HG02588 (cell line): ENCODE data around the gene B4GALNT4.
"Not testable (repeated sequence)": the region's sequence is repeated elsewhere in the genome, so short reads cannot be mapped to it uniquely, and the experiment has no call there.

Experiments
- ATAC-seq: cut with Tn5 transposase; IDR thresholded peaks from one replicate; pipeline ENCODE4 v1.9.1; 2021; ENCODE audit warnings: mild to moderate bottlenecking, moderate library complexity; ENCODE audit not compliant: unreplicated experiment

B4GALNT4 gene

DNA sequence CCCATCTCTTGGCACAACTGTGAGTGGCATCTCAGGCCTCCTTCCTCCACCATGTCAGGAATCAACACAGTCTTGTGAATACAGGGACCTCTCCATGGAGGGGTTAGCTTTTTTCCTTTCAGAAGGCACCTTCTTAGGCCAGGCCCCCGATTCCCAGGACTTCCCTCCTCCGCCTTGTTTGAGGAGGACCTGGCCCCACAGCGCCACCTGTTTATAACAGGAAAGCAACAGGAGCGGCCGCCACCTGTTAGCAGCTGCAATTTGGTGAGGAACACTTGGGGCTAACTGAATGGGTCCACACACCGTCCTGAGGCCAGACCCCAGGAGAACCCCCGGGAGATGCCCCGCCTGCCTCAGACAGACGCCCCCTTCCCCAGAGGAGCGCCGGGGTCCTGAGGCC is 20.9 kb downstream of the B4GALNT4 start:
- ATAC-seq = no peak

- ATAC-seq = no peak
Measured at GRCh38 chr11:391117-392017, 22.1 kb downstream of the B4GALNT4 start.

GRCh38 chr11:392102-392777 is 22.9 kb downstream of the B4GALNT4 start:
- no peak for ATAC-seq

DNA sequence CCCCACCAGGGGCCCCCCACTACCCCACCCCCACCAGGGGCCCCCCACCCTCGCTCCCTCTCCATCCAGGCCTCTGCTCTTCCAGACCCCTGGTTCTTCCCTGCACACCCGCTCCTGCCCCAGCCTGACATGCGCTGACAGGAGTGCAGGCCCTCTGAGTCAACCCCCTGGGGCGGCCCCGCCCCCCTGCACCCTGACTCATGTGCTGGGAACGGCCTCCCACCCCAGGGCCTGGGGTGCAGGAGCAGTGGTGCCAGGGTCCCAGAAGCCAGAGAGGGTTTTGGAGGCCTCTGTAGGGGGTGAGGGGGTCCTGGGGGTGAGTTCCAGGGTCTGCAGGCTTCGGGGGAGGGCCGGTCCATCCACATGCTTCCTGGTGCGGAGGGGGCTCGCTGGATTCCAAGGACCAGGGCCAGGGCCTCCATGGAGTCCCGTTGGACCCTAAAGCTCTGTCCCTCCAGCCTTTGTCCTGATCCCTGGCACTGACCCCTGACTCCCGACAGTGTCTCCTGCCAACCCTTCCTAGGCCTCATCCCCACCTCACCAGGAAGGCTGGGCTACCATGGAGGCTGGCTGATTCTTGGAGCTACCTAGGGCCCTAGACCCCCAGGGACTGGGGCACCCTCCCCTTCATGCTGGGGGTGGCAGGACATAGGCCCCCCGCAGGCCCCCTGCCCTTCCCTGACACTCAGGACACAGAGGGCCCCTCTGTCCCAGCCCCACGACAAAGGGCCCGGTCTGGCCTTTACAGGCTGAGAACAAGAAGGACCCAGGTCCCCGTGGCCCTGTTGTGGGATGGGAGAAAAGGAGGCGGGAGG is 24.1 kb downstream of the B4GALNT4 start:
- no peak for ATAC-seq

DNA sequence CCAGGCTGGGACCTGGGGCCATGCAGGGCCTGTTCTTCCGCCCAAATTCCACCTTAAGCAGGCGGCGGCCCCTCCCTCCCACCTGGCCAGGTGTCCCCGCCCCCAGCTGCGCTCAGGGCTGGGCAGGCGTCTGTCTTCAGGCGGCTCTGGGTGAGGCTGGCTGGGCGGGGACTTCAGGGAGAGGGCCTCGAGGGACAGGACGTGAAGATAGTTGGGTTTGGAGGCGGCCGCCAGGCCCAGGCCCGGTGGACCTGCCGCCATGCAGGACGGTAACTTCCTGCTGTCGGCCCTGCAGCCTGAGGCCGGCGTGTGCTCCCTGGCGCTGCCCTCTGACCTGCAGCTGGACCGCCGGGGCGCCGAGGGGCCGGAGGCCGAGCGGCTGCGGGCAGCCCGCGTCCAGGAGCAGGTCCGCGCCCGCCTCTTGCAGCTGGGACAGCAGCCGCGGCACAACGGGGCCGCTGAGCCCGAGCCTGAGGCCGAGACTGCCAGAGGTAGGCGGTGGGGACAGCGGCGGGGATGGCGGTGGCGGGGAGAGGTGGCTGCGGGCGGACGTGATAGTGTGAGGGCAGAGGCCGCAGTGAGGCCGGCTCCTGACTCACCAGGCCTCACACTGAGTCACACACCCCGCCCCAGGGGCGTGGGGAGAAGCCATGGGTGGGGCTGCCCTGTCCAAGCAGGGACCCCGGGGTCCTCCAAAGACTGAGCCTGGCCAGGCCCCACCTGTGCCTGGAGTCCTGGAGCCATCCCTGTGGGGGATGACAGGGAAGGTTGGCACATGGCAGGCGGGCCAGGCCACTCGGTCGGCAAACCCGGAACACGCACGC is 24.9 kb downstream of the B4GALNT4 start, which contains the start of gene PKP3:
TSS of gene PKP3 (plus strand) at position 176 of the 824 bp plus-strand sequence. CDS start at position 260, 84 bp downstream.
- ATAC-seq = no peak

DNA sequence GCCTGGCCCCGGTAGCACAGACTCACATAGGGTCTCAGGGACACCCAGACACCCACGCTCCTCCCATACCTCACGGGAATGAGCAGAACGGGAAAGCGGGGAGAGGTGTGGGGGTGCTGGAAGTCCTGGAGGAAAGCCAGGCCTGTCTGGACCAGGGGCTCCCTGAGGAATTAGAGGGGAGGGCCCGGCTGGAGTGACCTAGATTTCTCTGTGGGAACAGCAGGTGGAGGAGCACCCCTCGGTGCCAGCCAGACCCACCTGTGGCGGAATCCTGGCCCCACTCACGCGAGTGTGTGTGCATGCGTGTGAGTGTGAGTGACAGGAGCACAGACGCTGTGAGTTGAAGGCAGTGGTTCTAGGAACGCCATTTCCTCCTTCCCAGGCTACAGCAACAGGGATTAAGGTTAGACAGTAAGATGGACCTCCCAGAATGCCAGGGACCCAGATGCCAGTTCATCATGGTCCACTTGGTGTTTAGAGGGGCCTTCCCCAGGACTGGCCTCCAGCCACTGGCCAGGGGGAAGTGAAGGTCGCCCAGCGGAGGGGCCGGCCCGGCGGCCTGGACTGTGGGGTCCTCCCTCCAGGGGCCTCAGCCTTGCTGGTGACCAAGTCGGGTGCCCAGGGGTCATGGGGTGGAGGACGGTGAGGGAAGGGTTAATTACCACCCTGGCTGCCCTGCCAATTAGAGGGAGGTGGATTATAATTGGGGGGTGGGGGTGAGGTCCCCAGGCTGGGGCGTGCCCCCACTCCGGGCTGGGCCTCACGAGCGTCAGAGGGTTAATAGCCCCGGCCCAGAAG is 25.8 kb downstream of the B4GALNT4 start:
- no peak for ATAC-seq

GRCh38 chr11:395866-396265 is 26.6 kb downstream of the B4GALNT4 start:
- no peak for ATAC-seq

- no peak for ATAC-seq
Measured at GRCh38 chr11:396511-396947, 27.2 kb downstream of the B4GALNT4 start.

DNA sequence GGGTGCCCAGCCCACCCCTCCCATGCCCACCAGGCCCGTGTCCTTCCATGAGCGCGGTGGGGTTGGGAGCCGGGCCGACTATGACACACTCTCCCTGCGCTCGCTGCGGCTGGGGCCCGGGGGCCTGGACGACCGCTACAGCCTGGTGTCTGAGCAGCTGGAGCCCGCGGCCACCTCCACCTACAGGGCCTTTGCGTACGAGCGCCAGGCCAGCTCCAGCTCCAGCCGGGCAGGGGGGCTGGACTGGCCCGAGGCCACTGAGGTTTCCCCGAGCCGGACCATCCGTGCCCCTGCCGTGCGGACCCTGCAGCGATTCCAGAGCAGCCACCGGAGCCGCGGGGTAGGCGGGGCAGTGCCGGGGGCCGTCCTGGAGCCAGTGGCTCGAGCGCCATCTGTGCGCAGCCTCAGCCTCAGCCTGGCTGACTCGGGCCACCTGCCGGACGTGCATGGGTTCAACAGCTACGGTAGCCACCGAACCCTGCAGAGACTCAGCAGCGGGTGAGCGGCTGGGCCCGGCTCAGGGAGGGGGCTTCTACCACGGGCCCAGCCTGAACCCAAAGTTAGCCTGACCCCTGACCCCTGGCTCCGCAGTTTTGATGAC is 27.7 kb downstream of the B4GALNT4 start:
- no peak for ATAC-seq

- no peak for ATAC-seq
Measured at GRCh38 chr11:398826-399225, 29.5 kb downstream of the B4GALNT4 start.

DNA sequence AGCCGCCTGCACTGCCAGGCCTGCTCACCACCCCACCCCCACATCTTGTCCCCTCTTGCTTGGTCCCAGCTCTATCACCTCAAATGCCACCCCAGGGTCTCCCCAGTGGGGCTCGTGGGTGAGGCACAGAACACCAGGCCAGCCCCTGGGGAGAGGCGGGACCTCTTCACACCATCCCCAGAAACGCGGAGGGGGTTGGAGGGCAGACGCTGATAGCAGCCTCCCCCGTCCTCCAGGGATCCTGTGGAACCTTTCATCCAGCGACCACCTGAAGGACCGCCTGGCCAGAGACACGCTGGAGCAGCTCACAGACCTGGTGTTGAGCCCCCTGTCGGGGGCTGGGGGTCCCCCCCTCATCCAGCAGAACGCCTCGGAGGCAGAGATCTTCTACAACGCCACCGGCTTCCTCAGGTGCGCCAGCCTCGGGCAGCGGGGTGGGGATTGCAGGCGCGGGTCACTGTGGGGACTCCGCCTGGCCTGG is 30.5 kb downstream of the B4GALNT4 start:
- no peak for ATAC-seq

GRCh38 chr11:400241-400689 is 31.0 kb downstream of the B4GALNT4 start:
- no peak for ATAC-seq

DNA sequence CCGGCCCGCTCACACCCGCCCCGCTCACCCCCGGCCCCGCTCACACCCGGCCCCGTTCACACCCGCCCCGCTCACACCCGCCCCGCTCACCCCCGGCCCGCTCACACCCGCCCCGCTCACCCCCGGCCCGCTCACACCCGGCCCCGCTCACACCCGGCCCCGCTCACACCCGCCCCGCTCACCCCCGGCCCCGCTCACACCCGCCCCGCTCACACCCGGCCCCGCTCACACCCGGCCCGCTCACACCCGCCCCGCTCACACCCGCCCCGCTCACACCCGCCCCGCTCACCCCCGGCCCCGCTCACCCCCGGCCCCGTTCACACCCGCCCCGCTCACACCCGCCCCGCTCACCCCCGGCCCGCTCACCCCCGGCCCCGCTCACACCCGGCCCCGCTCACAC is 31.9 kb downstream of the B4GALNT4 start:
- not testable (repeated sequence) for ATAC-seq

DNA sequence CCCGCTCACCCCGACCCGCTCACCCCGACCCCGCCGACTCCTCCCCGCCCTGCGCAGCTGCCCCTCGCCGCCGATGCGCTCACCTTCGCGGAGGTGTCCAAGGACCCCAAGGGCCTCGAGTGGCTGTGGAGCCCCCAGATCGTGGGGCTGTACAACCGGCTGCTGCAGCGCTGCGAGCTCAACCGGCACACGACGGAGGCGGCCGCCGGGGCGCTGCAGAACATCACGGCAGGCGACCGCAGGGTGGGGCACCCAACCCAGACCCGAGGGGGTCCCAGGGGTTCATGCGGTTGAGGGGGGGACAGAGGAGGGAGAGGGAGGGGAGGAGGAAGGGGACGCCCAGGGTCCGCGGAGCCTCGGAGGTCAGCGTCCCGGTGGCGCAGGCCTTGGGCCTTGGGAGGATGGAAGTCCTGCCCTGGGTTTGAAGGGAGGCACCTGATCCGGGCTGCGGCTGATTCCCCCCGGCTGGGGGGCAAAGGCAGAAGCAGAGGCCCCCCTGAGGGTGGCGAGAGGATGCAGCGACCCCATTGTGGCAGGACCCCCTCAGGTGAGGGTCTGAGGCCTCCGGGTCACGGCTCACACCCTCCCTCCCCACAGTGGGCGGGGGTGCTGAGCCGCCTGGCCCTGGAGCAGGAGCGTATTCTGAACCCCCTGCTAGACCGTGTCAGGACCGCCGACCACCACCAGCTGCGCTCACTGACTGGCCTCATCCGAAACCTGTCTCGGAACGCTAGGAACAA is 33.9 kb downstream of the B4GALNT4 start:
- no peak for ATAC-seq

DNA sequence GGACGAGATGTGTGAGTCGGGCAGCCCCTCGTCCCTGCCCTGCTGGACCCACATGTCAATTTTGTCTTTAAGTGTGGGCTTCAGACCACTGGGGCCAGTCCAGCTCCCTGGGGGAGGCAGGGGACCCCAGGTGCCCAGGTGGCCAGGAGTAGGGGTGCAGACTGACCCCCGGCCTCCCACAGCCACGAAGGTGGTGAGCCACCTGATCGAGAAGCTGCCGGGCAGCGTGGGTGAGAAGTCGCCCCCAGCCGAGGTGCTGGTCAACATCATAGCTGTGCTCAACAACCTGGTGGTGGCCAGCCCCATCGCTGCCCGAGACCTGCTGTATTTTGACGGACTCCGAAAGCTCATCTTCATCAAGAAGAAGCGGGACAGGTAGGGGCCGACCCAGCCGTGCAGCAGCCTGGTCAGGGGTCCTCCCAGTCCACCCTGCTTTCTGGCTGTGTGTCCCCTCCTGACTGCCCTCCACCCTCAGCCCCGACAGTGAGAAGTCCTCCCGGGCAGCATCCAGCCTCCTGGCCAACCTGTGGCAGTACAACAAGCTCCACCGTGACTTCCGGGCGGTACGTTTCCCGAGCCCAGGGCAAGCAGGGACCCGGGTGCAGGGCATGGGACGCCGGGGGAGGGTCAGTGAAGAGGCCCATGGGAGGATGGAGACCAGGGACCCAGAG is 34.6 kb downstream of the B4GALNT4 start:
- ATAC-seq = no peak

GRCh38 chr11:404551-405264 is 35.4 kb downstream of the B4GALNT4 start:
- ATAC-seq = no peak
